Stimulated activated naive CD4-positive, alpha-beta T cell (primary cell): ENCODE results near the gene MTX1.
"Not testable (repeated sequence)": the region's sequence is repeated elsewhere in the genome, so short reads cannot be mapped to it uniquely, and the experiment has no call there.

Experiments
- DNase-seq, 6 experiments: peaks; one replicate each; lab custom pipeline; 2025; lab: John Stamatoyannopoulos, UW

MTX1 gene

DNA sequence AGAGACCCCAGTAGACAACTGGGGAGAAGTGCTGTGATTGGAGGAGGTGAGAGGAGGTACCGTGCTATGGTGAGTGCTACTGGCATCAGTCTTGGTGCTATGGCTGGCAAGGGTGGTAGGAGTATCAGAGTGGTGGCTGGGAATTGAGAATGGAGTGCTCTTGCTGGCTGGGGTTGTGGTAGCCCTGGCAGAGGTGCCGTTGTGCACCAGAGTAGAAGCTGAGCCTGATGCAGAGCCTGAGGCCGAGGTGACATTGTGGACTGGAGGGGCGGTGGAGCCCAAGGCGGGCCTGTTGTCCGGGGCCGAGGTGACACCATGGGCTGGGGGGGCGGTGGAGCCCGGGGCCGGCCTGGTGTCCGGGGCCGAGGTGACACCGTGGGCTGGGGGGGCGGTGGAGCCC lies 20.2 kb upstream of the MTX1 start:
- no peak for DNase-seq

DNA sequence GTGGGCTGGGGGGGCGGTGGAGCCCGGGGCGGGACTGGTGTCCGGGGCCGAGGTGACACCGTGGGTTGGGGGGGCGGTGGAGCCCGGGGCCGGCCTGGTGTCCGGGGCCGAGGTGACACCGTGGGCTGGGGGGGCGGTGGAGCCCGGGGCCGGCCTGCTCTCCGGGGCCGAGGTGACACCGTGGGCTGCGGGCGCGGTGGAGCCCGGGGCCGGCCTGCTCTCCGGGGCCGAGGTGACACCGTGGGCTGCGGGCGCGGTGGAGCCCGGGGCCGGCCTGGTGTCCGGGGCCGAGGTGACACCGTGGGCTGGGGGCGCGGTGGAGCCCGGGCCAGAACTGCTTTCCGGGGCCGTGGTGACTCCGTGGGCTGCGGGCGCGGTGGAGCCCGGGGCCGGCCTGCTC lies 18.6 kb upstream of the MTX1 start:
- not testable (repeated sequence) for DNase-seq

DNA sequence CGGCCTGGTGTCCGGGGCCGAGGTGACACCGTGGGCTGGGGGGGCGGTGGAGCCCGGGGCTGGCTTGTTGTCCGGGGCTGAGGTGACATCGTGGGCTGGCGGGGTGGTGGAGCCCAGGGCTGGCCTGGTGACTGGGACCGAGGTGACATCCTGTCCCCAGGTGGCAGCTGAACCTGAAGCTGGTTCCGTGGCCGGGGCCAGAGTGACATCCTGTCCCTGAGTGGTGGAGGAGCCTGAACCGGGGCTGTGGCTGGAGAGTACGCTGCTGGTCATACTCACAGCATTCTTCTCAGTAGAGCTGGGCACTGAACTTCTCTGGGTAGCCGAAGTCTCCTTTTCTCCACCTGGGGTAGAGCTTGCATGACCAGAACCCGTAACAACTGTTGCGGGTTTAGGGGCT lies 16.6 kb upstream of the MTX1 start:
- DNase-seq, result no peak

DNA sequence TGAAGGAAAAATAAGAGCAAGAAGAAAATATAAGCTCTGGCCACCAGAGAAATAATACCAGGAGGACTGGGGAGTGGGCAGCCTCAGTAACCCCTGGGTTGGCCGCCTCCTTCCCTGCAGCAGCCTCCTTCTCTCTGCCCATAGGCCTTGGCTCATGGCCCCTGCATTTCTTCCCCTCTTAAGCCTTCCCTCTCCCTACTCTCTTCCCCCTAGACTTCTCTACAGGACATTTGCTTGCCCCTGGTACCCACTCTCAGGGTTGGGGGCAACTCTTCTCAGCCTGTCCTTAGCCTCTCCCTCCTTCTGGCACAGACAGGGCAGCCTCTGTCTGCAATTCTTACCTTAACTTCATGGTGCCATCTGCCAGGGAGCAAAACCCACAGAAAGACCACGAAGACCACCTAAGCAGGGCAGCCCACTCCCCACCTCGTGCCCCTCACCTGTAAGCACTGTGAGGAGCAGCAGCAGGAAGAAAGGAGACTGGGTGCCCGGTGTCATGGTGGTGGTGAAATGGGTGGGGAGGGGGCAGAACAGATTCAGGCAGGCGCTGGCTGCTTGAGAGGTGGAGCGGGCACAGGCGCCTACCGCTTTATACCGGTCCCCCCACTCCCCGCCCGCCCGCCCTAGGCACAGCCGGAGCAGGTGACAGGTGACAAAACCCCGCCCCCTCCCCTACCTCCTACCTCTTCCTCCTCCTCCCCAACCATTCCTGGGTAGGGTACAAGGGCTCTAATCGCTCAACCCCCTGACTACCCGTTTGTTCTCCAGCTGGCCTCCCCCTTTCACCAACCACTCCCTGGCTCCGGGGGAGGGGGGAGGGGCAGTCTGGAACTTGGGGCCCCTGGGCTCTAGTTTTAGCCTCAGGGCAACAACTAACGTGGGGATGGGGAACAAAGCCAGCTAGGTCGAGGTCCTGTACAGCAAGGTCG lies 15.9 kb upstream of the MTX1 start:
- peak in 5 of 6 experiments; percentile 23 to 41 (median 32) for DNase-seq

DNA sequence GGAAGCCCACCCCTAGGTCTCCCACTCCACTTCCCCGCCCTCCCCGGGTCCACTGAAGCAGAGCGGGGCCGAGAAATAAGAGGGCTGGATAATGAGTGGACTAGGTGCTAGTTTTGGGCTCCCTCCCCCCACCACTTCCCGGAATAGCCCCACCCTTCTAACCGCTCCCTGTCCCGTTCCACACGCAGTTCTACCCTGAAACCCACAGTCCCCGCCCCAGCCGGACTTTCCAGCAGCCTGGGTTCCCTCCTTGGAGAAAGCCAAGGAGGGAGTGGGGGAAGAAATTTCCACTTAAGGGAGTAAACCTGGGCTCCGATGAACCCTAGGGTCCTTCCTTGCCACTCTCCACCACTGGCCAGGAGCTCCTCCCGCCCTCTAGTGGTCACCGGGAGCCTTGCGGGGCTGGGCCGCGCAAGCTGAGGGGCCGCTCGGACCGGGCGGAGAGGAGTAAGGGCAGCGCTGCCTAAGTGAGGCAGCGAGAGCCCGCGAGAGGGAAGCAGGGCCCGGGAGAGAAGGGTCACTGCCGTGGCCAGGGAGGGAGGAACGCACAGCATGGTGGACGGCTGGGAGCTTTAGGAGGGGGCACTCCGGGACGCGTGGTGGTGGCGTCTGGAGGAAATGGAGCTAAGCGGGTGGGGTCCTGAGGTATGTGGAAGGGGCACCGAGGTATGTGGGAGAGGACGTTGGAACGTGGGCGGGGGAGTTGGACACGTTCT lies 15.1 kb upstream of the MTX1 start:
- peak in 5 of 6 experiments; percentile 29 to 60 (median 57) for DNase-seq

DNA sequence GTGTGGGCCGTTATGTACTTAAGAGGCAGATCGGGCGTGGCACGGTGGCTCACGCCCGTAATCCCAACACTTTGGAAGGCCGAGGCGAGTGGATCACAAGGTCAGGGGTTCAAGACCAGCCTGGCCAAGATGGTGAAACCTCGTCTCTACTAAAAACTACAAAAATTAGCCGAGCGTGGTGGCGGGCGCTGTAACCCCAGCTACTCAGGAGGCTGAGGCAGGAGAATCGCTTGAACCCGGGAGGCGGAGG lies 14.6 kb upstream of the MTX1 start:
- DNase-seq, result not testable (repeated sequence)

DNA sequence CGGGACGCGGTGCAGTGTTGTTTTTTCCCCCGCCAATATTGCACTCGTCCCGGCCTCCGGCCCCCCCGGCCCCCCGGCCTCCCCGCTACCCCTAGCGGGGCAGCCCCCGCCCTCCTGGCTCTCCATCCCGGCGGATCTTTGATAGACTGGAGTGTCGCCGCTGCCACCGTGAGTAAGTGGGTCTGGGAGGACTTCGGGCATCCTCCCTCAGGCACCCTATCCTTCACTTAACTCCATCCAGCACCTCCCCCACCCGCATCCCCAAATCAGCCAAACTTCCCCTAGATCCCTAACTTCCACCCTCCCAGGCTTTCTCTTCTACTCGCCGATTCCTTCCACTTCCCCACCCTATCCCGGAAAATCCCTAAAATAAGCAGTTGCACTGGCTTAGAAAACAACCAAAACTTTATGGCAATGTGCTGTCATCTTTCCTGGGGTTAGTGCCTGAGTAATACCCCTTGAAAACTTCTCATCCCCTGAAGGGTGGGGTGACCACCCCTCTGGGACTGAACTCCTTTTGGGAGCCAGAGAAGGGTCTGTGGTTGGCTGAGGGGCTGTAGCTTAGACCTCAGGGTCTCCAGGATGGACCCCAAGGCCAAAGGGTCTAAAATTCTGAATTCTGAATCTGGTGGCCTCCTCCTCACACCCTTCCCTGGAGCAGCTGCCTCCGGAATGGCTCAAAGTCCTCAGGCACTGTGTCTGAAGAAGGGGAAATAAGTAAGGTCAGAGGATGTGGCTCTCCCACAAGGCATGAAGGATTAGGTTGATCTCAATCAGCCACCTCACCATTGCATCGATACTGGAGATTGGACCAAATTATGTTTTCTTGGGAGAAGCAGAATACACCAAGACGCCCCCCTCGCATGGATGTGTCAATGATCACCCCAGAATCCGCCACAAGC lies 13.0 kb upstream of the MTX1 start:
- DNase-seq, result no peak

DNA sequence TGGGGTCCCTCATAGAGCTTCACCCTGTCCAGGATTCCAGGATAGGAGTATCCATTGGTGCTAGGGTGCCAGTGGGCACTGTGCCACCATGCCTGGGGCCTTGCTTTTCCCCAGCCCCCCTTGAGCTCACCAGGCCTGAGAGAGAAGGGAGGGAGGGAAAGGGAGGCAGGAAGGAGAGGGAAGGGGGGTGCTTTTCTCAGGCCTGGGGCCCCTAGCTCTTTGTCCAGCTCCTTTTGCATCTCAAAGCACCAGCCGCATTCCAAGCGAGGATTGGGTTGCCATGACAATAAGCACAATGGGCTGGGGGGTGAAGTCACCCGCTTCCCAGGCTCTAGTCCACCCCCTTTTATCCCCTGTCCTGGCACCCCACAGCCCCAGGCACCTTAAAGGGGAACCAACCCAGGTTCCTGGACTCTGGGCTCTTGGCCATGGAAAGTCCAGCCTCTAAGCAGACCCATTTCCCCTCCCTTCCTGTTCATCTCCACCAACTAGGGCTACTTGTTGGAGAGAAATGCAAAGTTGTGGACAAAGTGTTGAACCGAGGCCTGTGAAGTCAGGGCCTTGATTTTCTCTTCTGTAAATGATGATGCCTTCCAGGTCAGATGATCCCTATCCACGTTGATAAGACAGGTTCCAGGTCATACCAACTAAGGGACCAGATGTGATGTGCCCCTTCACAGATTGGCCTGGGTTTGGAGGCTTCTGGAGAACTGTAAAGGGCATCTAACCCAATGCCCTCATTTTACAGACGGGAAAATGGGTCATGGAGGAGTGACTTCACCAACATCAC lies 12.2 kb upstream of the MTX1 start:
- DNase-seq, result no peak

DNA sequence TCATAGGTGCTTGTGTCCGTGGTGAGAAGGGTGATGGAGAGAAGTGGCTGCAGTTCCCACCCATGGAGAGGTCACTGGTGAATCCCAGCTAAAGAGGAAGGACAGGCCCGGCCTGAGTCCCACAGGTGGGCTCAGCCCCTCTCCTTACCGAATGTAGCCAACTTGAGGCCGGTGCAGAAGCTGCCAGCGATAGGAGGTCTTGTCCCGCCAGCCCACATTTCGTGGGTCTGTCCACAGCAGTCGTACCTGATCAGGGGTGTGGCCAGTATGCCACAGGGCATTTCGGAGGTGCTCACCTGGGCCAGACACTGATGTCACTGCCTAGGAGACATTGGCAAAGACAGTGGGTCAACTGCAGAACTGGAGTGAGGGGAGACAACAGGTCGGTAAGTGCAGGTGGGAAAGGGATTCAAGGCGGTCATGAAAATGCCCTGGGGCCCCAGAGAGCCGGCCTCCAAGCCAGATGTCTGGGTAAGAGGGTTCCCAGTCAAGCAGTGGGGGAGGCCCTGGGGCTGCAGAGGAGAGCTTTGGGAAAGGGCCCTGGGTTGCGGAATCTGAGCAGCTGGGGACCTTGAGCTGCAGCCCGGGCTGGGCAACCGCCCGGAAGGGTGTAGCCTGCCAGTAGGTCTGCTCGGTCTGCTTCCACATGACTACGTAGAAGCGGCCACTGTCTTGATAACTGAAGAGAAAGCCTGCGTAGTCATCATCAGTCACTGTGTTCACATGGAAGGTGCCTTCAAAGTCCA lies 11.4 kb upstream of the MTX1 start:
- no peak for DNase-seq

DNA sequence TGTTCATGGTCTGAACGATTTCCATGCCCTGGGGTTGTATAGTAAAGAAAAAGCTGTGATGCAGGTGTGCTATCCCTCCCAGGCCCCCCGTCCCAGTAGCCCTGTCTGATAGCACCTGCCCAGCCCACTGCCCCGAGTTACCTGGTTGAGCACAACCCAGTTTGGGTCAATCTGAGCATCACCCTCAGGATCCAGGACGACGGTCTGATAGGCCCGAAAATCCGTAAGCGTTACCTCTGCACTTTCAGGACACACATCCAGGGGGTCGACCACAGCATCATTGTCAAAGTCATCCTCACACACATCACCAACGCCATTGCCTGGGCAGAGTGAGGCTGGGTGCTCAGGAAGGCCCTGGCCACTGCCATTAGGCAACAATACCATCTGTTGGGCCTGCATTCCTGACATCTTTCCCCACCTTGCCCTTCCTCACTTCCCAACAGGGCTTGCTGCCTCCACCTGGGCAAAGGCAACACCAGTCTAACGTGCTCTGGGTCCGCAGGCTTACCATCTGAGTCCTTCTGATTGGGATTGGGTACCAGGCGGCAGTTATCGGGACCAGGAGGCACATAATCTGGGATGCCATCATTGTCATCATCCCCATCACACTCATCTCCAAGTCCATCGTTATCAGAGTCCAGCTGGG lies 10.5 kb upstream of the MTX1 start:
- no peak for DNase-seq

DNA sequence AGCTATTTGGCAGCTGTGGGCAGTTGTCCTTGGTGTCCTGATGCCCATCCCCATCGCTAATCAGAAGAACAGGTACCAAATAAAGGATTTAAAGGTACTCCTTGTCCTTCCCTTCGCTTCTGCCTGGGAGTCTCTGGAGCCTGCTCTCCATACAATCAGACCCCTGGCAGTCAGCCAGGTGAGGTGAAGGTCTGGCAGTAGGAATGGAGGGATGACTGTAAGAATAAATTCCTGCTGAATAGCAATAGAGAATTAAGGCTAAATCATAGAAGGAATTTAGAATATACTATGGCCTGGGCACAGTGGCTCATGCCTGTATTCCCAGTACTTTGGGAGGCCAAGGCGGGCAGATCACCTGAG lies 10.0 kb upstream of the MTX1 start:
- DNase-seq, result no peak

DNA sequence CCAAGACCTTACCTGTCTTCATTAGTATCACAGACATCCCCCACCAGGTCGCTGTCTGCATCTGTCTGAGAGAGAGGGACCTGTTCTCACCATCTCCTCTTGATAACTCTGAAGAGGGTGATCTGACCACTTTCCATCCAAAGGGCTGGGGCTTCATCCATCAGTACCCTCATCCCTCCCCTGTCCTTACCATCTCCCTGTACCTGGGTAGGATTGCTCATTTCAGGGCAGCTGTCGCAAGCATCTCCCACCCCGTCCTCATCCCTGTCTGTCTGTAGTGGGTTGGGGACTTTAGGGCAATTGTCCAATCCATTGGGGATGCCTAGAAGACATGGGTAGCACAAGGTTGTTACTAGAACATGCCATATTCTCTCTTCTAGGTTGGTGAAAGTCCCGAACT lies 8.7 kb upstream of the MTX1 start:
- DNase-seq, result no peak

DNA sequence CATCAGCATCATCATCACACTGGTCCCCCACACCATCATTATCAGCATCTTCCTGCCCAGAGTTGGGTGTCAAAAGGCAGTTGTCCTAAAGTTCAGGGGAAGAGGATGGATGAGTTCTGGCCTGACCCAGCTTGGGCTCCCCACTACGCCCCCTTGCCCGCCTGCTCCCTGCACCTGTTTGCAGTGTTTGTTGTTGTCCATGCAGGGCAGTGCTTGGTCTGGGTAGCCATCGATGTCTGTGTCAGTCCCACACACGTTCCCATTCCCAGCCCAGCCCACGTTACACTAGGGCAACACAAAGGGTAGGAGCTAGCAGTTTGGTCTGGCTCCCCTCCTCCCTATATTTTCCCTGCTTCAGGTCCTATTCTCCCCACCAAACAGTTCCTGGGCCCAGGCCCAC lies 7.6 kb upstream of the MTX1 start:
- no peak for DNase-seq

DNA sequence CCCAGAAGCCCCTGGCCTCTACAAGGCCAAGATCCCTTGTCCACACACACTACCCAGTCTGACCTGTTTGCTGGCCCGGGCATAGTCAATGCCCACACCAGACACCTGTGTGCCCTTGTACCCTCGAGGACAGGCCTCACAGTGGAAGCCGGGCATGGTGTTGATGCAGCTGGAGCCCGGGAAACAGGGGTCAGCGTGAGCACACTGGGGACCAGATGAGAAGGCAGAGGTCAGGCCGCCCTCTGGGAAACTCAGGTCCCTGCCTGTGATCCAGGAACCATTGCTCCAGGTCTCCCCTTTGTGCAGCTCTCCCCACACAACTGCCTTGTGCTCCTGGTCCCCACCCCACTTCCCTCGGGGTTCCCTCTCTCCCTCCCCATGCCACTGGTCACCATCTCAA lies 6.3 kb upstream of the MTX1 start:
- DNase-seq, result no peak

DNA sequence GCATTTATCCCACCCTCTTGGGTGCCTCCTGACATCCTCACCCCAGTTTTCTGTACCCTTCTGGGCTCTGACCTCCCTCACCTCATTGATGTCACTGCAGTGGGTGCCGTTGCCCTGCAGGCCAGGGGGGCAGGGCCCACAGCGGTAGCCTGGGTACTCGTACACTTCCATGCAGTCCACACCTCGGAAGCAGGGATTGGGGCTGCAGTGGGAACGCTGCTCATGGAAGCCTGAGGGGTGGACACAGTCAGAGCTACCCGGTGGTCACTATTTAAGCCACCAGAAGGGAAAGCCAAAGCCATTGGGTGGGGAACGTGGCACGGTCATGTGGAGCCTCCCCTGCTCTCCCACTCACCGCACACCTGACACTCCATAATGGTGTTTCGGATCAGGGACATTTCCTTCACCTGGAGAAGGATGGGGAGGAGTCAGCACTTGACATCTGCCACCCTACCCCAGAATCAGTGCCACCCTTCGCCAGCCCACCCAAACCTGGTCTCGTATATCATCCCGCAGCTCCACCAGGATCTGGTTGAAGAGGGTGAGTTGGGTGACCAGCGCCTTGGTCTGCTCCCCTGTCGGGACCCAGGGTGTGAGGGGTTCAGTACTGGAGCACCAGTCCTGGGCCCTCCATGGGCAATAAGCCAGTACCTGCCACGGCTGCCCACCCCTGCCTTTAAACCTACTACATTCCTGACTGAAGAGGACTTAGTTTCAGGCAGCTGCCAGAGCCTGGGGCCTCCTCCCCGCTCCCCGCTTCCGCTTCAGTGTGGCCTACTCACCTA lies 5.6 kb upstream of the MTX1 start:
- DNase-seq, result no peak

DNA sequence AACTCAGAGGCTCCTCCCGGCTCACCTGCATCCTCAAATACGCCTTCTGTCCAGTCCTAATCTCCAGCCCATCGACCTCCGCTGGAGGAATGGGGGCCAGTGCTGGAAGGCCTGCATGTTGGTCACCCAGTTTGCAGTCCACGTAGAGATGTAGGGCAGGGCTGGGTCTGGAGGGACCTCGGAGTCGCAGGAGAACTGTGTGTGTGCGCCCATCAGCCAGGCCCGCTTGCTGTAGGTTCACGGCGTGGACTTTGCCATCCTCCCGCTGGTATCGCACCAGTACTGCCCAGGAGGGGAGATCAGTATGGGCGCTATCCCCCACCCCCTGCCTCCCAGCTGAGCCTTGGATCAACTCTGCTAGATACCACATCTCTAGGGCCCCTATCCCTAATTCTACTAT lies 3.5 kb upstream of the MTX1 start:
- DNase-seq, result no peak

DNA sequence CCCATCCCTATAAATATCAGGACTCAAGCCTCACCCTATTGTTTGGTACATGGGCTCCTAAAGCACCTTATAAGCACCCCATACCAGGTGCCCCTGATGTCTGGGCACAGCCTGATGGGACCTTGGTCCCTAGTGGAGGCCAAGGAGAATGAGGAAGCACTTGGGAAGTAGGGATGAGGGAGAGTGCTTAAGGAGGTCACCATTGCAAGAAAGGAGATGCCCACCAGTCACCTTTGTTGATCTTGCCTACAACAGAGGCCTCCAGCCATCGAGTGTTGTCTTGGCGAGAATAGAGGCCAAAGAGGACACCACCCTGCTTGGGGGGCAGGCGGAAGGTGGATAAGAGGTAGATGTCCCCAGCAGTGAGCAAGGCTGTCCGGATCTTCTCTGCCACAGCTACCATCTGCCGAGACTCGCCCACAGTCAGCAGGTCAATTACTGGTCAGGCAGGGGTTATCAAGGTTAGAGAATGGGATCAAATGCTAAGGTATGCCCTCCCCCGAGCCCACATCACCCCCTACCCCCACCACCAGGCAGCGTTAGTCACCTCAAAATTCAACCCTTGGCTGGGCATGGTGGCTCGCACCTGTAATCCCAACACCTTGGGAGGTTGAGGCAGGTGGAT lies 2.4 kb upstream of the MTX1 start:
- DNase-seq, result no peak

DNA sequence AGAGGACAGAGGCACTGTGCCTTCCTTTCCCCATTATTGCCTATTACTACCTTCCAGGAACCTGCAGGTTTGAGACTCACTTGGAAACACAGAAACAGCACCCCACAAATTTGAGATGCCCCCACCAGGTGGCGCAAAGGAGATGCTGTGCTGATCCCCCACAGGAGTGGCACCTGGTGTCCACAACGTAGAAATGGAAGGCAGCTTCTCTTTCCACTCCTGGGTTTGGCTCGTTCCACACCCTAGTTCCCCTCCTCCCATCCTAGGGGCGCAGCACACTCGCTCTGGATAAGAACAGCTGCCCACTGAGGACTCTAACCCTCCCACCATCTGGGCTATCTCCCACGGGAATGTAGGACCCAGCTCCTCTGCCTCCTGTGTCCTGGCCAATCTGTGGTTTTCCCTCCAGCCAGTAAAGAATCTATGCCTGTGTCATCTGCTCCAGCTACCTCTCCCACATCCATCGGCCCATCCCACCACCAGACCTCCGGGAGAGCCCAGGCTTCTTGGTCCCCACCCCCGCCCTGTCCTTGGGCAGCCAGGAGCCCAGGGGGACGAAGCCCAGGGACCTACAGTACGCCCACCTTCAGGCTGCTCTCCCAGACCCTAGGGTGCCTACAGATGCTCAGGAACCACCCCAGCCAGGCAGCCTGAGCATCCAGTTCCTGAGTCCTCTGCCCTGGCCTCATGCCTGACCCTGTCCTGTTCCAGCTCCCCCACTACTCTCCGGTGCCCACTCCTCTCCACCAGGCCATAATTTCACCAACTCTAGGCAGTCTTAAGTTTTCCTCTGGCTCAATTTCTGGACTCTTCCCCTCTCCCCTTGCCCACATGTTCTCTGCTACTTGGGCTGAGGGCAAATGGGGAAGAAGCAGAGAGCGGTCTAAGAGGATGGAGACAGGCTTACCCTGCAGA lies 1.3 kb upstream of the MTX1 start:
- peak; percentile 76 to 92 (median 84) for DNase-seq
